ENCODE measurements around the gene CCDC12.

CCDC12 gene

GRCh38 chr3:46908294-46908985 is 68.1 kb downstream of the CCDC12 start:
- DNase-seq (ENCODE audit: low spot score) = no peak
- FAIRE-seq = peak; percentile 90

DNA sequence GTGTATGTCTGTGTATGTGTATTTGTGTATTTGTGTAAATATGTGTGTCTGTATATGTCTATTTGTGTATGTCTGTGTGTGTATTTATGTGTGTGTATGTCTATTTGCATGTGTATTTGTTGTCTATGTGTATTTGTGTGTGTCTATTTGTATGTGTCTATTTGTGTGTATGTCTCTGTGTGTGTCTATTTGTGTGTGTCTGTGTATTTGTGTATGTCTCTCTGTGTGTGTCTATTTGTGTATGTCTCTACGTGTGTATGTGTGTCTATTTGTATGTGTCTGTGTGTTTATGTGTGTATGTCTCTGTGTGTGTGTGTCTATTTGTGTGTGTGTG is 68.6 kb downstream of the CCDC12 start:
- FAIRE-seq (peak; percentile 69), DNase-seq (ENCODE audit: low spot score) (no peak)

DNA sequence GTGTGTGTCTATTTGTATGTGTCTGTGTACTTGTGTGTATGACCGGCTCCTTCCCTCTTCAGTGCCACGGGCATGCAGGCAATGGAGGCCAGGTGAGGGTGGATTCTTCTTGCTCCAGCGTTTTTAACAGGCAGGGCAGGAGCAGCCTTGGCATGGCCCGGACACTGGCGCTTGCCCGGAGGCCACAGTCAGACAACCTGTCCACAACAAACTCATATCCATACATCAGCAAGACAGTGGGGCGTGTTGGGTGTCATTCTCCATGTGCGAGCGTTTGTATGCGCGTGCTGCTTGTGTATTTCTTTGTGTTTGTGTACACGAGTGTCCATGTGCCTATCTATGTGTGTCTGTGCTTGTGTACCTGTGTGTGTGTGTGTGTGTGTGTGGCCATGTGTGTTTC is 69.3 kb downstream of the CCDC12 start:
- no peak for DNase-seq (ENCODE audit: low spot score)
- peak; percentile 17 for FAIRE-seq

GRCh38 chr3:46906471-46907058 is 70.0 kb downstream of the CCDC12 start:
- no peak for DNase-seq (ENCODE audit: low spot score)
- FAIRE-seq = no peak

- FAIRE-seq (peak; percentile 9), DNase-seq (ENCODE audit: low spot score) (no peak)
Measured at GRCh38 chr3:46905661-46906451, 70.7 kb downstream of the CCDC12 start.

GRCh38 chr3:46905213-46905560 is 71.4 kb downstream of the CCDC12 start:
- no peak for DNase-seq (ENCODE audit: low spot score)
- no peak for FAIRE-seq

DNA sequence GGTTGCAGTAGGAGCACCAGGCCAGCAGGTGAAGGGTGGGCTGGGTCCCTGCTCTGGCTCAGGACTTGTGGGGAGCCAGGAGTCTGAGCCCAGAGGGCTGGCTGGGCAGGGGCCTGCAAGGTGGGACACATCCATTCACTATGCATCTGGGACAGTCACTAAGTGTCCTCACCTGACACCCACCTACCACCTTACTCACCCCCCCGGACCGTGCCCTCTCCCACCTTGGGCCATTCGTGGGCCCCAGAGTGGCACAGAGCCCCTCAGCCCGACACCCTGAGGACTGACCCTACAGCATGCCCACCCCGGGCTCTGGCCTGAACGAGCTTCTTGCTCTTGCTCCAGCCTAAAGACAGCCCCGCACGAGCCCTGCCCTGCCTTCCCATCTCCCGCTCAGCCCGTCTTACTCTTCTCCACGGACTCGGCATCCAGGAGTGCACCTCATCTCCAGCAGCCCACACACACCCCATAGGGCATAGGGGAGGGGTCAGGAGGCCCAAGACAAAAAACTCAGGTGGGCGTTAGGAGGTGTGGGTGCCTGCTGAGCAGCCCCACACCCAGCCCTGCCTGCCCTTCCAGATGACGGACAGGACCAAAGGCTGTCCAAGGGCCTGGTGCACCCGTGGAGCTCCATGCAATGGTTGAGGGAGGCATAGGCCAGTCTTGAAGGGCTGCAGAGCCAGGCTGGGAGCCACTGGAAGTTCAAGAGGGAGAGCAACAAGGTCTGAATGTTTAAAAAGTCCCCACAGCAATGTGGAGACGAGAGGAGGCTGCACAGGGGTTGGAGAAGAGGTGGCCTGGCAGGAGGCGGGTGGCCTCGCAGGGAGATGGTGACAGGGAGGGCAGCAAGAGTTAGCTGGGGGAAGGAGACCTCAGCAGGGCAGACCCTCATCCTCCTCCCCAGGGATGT is 72.0 kb downstream of the CCDC12 start:
- no peak for FAIRE-seq
- DNase-seq (ENCODE audit: low spot score) = no peak

GRCh38 chr3:46903341-46904302 is 72.9 kb downstream of the CCDC12 start:
- FAIRE-seq (peak; percentile 56), DNase-seq (ENCODE audit: low spot score) (peak; percentile 91)

DNA sequence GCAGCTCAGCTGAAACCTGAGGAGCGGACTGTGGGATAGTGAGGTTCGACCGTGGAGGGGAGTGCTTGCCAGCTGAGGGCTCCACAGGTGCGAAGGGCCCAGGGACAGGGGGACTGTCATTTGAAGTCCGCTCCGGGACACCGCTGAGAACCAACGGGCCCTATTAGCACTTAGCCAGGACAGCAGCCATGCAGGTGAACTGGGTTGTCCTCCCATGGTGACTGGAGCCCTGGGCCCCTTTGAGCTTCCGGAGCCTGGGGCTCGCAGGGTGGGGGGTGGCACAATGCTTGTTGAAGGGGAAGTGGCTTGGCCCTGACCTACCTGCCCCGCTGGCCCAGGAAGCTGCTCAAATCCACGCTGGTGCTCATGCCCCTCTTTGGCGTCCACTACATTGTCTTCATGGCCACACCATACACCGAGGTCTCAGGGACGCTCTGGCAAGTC is 74.3 kb downstream of the CCDC12 start:
- DNase-seq (ENCODE audit: low spot score) (no peak), FAIRE-seq (no peak)

GRCh38 chr3:46901591-46902187 is 74.9 kb downstream of the CCDC12 start:
- FAIRE-seq = no peak

DNA sequence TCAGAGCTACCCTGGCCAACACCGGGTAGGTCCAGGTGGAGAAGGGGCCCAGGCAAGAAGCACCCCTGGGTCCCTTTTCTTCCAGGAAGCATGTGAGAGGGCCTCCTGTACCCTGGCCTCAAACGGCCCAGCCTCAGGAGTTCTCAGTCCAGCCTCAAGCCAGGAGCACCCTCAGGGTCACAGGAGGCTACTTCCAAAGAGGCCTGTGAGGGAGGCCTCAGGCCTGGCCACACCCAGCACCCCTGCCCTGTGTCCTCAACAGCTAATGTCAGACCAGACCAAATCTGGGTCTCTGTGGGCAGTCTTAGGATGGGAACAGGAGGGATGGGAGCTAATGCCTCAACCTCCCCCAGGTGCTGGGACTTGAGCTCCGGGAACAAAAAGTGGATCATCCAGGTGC is 75.5 kb downstream of the CCDC12 start:
- DNase-seq (ENCODE audit: low spot score) (no peak), FAIRE-seq (no peak)

More at GRCh38 chr3:46901591-46902187, 74.9 kb downstream of the CCDC12 start:
- DNase-seq (ENCODE audit: low spot score) = no peak

DNA sequence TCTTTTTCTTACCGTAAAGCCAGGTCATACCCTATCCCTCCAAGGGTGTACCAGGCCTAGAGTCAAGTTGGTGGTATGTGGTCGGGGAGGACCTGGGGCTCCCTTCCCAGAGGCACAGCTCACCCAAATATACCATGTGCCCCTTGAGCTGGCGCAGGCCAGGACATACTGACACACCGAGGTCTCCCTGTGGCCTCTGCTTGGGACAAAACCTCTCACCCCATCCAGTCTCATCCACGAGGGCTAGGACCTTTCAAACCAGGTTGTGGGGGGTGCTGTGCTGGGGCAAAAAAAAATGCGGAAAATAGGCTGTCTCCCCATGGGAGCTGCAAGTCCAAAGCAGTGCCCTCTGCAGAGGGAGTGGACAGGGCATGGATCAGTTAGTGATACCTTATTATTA is 76.2 kb downstream of the CCDC12 start:
- DNase-seq (ENCODE audit: low spot score) = no peak
- FAIRE-seq = no peak

GRCh38 chr3:46900007-46900292 is 76.6 kb downstream of the CCDC12 start:
- FAIRE-seq (no peak), DNase-seq (ENCODE audit: low spot score) (no peak)

DNA sequence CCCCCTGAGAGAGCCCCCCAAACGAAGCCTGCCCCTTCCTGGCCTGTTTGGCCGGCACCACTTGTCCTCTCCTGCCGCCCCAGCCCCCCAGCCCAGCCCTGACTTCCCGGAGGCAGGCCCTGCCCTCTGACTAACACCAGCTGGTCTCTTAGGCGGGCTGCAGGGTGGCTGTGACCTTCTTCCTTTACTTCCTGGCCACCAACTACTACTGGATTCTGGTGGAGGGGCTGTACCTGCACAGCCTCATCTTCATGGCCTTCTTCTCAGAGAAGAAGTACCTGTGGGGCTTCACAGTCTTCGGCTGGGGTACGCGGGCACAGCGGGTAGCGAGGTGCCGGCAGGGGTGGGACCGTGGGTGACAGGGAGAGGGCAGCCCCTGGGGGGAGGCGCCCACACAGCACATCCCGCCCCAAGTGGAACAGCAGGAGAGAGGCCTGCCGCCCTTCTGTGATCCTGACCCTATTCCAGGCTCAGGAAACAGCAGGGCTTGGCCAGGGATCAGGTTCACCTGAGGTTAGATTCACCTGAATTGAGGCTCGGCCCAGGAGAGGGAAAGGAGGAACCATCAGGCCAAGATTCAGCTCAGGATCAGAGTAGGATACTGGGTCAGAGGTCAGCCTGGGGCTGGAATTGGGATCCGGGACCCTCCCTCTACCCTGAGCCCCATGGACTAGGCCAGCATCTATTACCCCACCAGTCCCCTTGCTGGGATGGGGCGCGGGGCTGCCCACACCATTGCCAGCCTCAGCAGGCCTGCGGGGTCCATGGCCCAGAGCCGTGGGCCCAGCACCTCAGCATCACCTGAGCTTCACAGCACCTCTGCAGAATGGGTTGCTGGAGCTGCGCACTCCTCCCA is 77.2 kb downstream of the CCDC12 start:
- FAIRE-seq (no peak), DNase-seq (ENCODE audit: low spot score) (no peak)

DNA sequence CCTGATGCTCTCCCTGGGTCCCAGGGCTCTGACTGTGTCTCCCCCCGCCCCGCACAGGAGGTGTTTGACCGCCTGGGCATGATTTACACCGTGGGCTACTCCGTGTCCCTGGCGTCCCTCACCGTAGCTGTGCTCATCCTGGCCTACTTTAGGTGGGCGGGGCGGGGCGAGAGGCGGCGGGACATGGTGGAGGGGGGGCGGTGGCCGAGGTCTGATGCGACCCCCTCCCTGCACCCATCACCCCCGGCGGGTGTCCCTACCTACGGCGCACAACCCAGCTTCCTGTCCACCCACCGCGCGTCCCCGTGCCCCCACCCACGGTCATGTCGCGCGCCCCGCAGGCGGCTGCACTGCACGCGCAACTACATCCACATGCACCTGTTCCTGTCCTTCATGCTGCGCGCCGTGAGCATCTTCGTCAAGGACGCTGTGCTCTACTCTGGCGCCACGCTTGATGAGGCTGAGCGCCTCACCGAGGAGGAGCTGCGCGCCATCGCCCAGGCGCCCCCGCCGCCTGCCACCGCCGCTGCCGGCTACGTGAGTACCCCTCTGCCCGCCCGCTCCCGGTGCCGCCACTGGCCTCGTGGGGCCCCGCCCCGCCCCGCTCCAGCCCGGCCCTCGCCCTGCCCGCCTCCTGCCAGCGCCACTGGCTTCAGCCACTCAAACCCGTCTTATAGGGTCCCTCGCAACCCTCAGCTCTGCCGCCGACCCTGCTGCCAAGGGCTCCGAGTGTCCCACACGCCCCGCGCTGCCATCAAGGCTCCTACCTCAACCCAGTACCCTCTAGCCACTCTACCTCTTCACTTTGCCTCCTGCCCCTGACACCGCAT is 78.0 kb downstream of the CCDC12 start:
- FAIRE-seq (no peak), DNase-seq (ENCODE audit: low spot score) (no peak)

DNA sequence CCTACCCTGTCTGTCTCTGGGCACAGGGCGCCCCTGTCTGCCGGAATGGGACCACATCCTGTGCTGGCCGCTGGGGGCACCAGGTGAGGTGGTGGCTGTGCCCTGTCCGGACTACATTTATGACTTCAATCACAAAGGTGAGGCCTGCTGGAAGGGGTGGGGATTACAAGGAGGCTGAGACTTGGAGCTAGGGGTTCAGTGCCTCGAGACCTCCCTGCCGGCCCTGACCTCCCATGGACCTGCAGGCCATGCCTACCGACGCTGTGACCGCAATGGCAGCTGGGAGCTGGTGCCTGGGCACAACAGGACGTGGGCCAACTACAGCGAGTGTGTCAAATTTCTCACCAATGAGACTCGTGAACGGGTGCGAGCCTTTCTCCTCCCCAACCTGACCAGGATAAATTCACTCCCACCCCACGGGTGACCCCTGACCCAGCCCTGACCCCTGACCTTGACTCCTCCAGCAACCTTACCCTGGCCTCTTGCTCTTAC is 78.7 kb downstream of the CCDC12 start:
- DNase-seq (ENCODE audit: low spot score) (no peak), FAIRE-seq (no peak)

DNA sequence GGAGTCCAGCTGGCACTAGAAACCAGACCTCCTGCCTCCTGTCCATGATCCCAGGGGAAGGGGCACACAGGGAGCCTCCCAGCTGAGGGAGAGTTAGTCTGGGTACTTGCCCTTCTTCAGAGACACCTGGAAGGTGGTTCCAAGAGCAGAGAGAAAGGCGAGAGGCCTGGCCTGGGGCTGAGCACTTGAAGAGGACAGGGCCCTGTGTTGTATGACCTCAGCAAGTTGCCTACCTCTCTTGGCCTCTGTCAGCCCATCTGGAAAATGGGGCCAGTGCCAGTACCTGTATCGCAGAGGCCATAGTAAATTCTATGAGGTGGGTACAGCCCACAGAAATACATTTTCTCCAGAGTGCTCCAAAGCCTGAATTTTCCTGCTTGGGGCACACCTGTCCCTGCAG is 79.5 kb downstream of the CCDC12 start:
- DNase-seq (ENCODE audit: low spot score) = no peak
- FAIRE-seq = no peak

- DNase-seq (ENCODE audit: low spot score) = no peak
- no peak for FAIRE-seq
Measured at GRCh38 chr3:46896386-46896785, 80.2 kb downstream of the CCDC12 start.
